ENCODE data around the gene RBM20.
"Not testable (repeated sequence)": the region's sequence is repeated elsewhere in the genome, so short reads cannot be mapped to it uniquely, and the experiment has no call there.

The RBM20 gene

GRCh38 chr10:110701617-110701971, 57.5 kb downstream of the RBM20 start:
- no peak for DNase-seq (ENCODE audit: low read depth in 1 of 2, low spot score in 1 of 2)

GRCh38 chr10:110704070-110704469, 59.9 kb downstream of the RBM20 start:
- DNase-seq (ENCODE audit: low read depth in 1 of 2, low spot score in 1 of 2): no peak

GRCh38 chr10:110704906-110705476, 60.9 kb downstream of the RBM20 start:
- DNase-seq (ENCODE audit: low read depth in 1 of 2, low spot score in 1 of 2): no peak

GRCh38 chr10:110705596-110705995, 61.5 kb downstream of the RBM20 start:
- not testable (repeated sequence) for DNase-seq (ENCODE audit: low read depth in 1 of 2, low spot score in 1 of 2)

GRCh38 chr10:110706690-110707098, 62.6 kb downstream of the RBM20 start:
- DNase-seq (ENCODE audit: low read depth in 1 of 2, low spot score in 1 of 2): no peak

GRCh38 chr10:110708776-110709443, 64.8 kb downstream of the RBM20 start:
- no peak for DNase-seq (ENCODE audit: low read depth in 1 of 2, low spot score in 1 of 2)

- DNase-seq (ENCODE audit: low read depth in 1 of 2, low spot score in 1 of 2): no peak
Measured at GRCh38 chr10:110709444-110709828, 65.3 kb downstream of the RBM20 start.

- DNase-seq (ENCODE audit: low read depth in 1 of 2, low spot score in 1 of 2): no peak
Measured at GRCh38 chr10:110709964-110710587, 65.9 kb downstream of the RBM20 start.

- no peak for DNase-seq (ENCODE audit: low read depth in 1 of 2, low spot score in 1 of 2)
Measured at GRCh38 chr10:110710621-110711020, 66.5 kb downstream of the RBM20 start.

GRCh38 chr10:110711382-110711781, 67.2 kb downstream of the RBM20 start:
- DNase-seq (ENCODE audit: low read depth in 1 of 2, low spot score in 1 of 2): no peak

- no peak for DNase-seq (ENCODE audit: low read depth in 1 of 2, low spot score in 1 of 2)
Measured at GRCh38 chr10:110714356-110714755, 70.2 kb downstream of the RBM20 start.

- DNase-seq (ENCODE audit: low read depth in 1 of 2, low spot score in 1 of 2): no peak
Measured at GRCh38 chr10:110717781-110718589, 73.8 kb downstream of the RBM20 start.

- DNase-seq (ENCODE audit: low read depth in 1 of 2, low spot score in 1 of 2): no peak
Measured at GRCh38 chr10:110721406-110722038, 77.4 kb downstream of the RBM20 start.

GRCh38 chr10:110723224-110723891, 79.2 kb downstream of the RBM20 start:
- no peak for DNase-seq (ENCODE audit: low read depth in 1 of 2, low spot score in 1 of 2)

- no peak for DNase-seq (ENCODE audit: low read depth in 1 of 2, low spot score in 1 of 2)
Measured at GRCh38 chr10:110724116-110724921, 80.2 kb downstream of the RBM20 start.

- no peak for DNase-seq (ENCODE audit: low read depth in 1 of 2, low spot score in 1 of 2)
Measured at GRCh38 chr10:110724937-110725336, 80.8 kb downstream of the RBM20 start.

- DNase-seq (ENCODE audit: low read depth in 1 of 2, low spot score in 1 of 2): no peak
Measured at GRCh38 chr10:110725801-110726630, 81.9 kb downstream of the RBM20 start.

- not testable (repeated sequence) for DNase-seq (ENCODE audit: low read depth in 1 of 2, low spot score in 1 of 2)
Measured at GRCh38 chr10:110727785-110728184, 83.6 kb downstream of the RBM20 start.

All from activated T-helper 1 cell treated with anti-CD3 and anti-CD28 coated beads, Interleukin-2, amount 50 U/mL, for 16 hours (primary cell).